Thoracic aorta (tissue), 2 donors: ENCODE results near the gene SLC26A6. TPM values are rescaled to one million over a fixed set of nuclear protein-coding genes. Genes with fewer than 3 reads are reported as not detected.

Experiments used
- ATAC-seq: fragments of 150-250 bp; one replicate; pipeline ENCODE4 v1.8.0; 2017; ENCODE audit warnings: low read depth; ENCODE audit not compliant: insufficient number of reproducible peaks, low FRiP score
- DNase-seq: peaks from one replicate; pipeline ENCODE4 v3.0.0-alpha.2; 2020; ENCODE audit warnings: low spot score
- H3K27ac ChIP-seq, 2 donors: fragments of 200-600 bp; sonication (generic); 1 replicate in 1 of 2; 2 replicates in 1 of 2; pipeline ENCODE4 v1.5.1; 2016; ENCODE audit warnings: mild to moderate bottlenecking in 2 of 2, moderate library complexity in 2 of 2
- H3K27me3 ChIP-seq: fragments of 200-600 bp; sonication (generic); replicated peaks from 2 replicates; pipeline ENCODE4 v1.6.0; 2016; ENCODE audit warnings: mild to moderate bottlenecking; ENCODE audit not compliant: insufficient read depth
- H3K36me3 ChIP-seq: fragments of 200-600 bp; sonication (generic); one replicate; pipeline ENCODE4 v1.5.1; 2016
- H3K4me1 ChIP-seq, 2 donors: fragments of 200-600 bp; sonication (generic); 1 replicate in 1 of 2; 2 replicates in 1 of 2; pipeline versions ENCODE4 v1.5.1 to v1.6.0; 2016; ENCODE audit warnings: low read depth in 2 of 2, mild to moderate bottlenecking in 1 of 2; ENCODE audit not compliant: control insufficient read depth in 1 of 2
- H3K4me3 ChIP-seq: fragments of 200-600 bp; sonication (generic); 2 replicates; pipeline ENCODE4 v1.5.1; 2016; ENCODE audit warnings: mild to moderate bottlenecking
- H3K9me3 ChIP-seq: fragments of 200-600 bp; sonication (generic); 2 replicates; pipeline ENCODE4 v1.5.1; 2016
- CTCF ChIP-seq: fragments of 200-600 bp; sonication (generic); IDR thresholded peaks from one replicate; pipeline ENCODE4 v1.5.1; 2019; ENCODE audit warnings: antibody characterized with exemption
- total RNA-seq, 2 donors: library from RNA; depleted of rRNA; stranded (reverse); fragments of >200 nt; gene quantifications; one replicate each; pipeline versions ENCODE4 v1.1.0 to v1.2.3, GENCODE V29; 2016

SLC26A6 gene
- total RNA-seq, 2 donors from 2014 or later = 93.9 to 102 TPM

- H3K27ac ChIP-seq = no peak overlapping the region
- DNase-seq (no peak), ATAC-seq (no peak)
- H3K27me3 ChIP-seq = no peaks in the 10 kb centered on the region
- H3K9me3 ChIP-seq = no peaks in the 10 kb centered on the region
- H3K4me3 ChIP-seq = no peak overlapping the region
- H3K4me1 ChIP-seq = no peaks in the 10 kb centered on the region
- H3K36me3 ChIP-seq = no peaks in the 10 kb centered on the region
- TF ChIP-seq CTCF = no peak
Measured at GRCh38 chr3:48581621-48582481, 53.4 kb downstream of the SLC26A6 start.

GRCh38 chr3:48576647-48577046 is 58.6 kb downstream of the SLC26A6 start:
- Histone ChIP-seq H3K4me3 (no peak overlapping the region), H3K27ac (no peak overlapping the region), H3K9me3 (no peaks in the 10 kb centered on the region), H3K27me3 (no peaks in the 10 kb centered on the region), H3K36me3 (no peaks in the 10 kb centered on the region), H3K4me1 (no peaks in the 10 kb centered on the region)
- DNase-seq (no peak), ATAC-seq (no peak)
- TF ChIP-seq CTCF = no peak

Other genes with a start within 250 kb of the SLC26A6 start
- 100 to 1,000 TPM; 177 to 210 TPM for gene PLXNB1, start 205.4 kb downstream of the SLC26A6 start, total RNA-seq
- gene CCDC51, start 195.3 kb downstream of the SLC26A6 start, total RNA-seq = 10 to 100 TPM in 1 of 2 donors, 1 to 10 TPM in 1; 5.9 to 15.2 TPM
- gene TMA7, start 195.2 kb downstream of the SLC26A6 start, total RNA-seq = 100 to 1,000 TPM; 112 to 164 TPM
- 1 to 10 TPM; 4.0 to 8.3 TPM for gene ATRIP, start 188.7 kb downstream of the SLC26A6 start, total RNA-seq
- 100 to 1,000 TPM; 151 to 159 TPM for gene SHISA5, start 131.3 kb downstream of the SLC26A6 start, total RNA-seq
- 1 to 10 TPM; 3.7 to 8.5 TPM for gene PFKFB4, start 78.7 kb downstream of the SLC26A6 start, total RNA-seq
- 1 to 10 TPM in 1 of 2 donors, not detected in 1; 3.0 TPM for gene UCN2, start 71.7 kb downstream of the SLC26A6 start, total RNA-seq
- 10 to 100 TPM; 16.4 to 26.7 TPM for gene COL7A1, start 40.1 kb downstream of the SLC26A6 start, total RNA-seq
- gene UQCRC1, start 25.8 kb downstream of the SLC26A6 start, total RNA-seq = 100 to 1,000 TPM; 226 to 234 TPM
- gene TMEM89, start 13.7 kb downstream of the SLC26A6 start, total RNA-seq = 1 to 10 TPM in 1 of 2 donors, not detected in 1; 8.0 TPM
- 1 to 10 TPM; 1.3 to 3.0 TPM for gene CELSR3, start 27.4 kb upstream of the SLC26A6 start, total RNA-seq
- 100 to 1,000 TPM in 1 of 2 donors, 10 to 100 TPM in 1; 59.6 to 101 TPM for gene NCKIPSD, start 50.5 kb upstream of the SLC26A6 start, total RNA-seq
- 10 to 100 TPM; 38.3 to 90.7 TPM for gene IP6K2, start 81.8 kb upstream of the SLC26A6 start, total RNA-seq
- 10 to 100 TPM; 66.4 to 69.5 TPM for gene PRKAR2A, start 212.4 kb upstream of the SLC26A6 start, total RNA-seq